Natural killer cell (primary cell): ENCODE measurements around the gene MORC1. TPM values are rescaled to one million over a fixed set of nuclear protein-coding genes. Genes with fewer than 3 reads are reported as not detected.

Source experiments
- ATAC-seq, 3 donors: fragments of 150-1000 bp in 2 of 3; fragments of 200-7000 bp in 1 of 3; cut with Tn5 transposase; 1 replicate in 1 of 3; 2 replicates in 2 of 3; pipeline ENCODE4 v1.10.0; 2021; ENCODE audit warnings: mild to moderate bottlenecking in 2 of 3, moderate library complexity in 2 of 3
- DNase-seq, 2 donors: peaks; one replicate each; pipeline versions ENCODE4 v3.0.0 to v3.0.0-alpha.2; 2013 to 2021; ENCODE audit warnings: mixed read lengths in 1 of 2
- H3K27ac ChIP-seq: one replicate; pipeline ENCODE4 v1.5.1; 2013; ENCODE audit warnings: mild to moderate bottlenecking, low read length
- H3K27me3 ChIP-seq: one replicate; pipeline ENCODE4 v1.6.1; 2013; ENCODE audit warnings: low read length; ENCODE audit not compliant: control insufficient read depth, insufficient read depth
- H3K36me3 ChIP-seq: one replicate; pipeline ENCODE4 v1.6.1; 2013; ENCODE audit warnings: low read length; ENCODE audit not compliant: control insufficient read depth, insufficient read depth
- H3K4me1 ChIP-seq: one replicate; pipeline ENCODE4 v1.6.1; 2013; ENCODE audit warnings: low read length; ENCODE audit not compliant: control insufficient read depth, insufficient read depth
- H3K4me3 ChIP-seq: one replicate; pipeline ENCODE4 v1.5.1; 2013; ENCODE audit warnings: low read length
- H3K9me3 ChIP-seq: one replicate; pipeline ENCODE4 v1.6.1; 2013; ENCODE audit warnings: low read length; ENCODE audit not compliant: control insufficient read depth, insufficient read depth
- H3K27ac Mint-ChIP-seq, 2 donors: one replicate each; pipeline ENCODE4 v1.8.0; 2022; ENCODE audit warnings: mild to moderate bottlenecking in 2 of 2, mixed read lengths in 2 of 2, moderate library complexity in 1 of 2
- H3K27me3 Mint-ChIP-seq, 2 donors: one replicate each; pipeline ENCODE4 v1.8.0; 2022; ENCODE audit warnings: low read depth in 2 of 2, mixed read lengths in 2 of 2
- H3K36me3 Mint-ChIP-seq: one replicate; pipeline ENCODE4 v1.8.0; 2022; ENCODE audit warnings: mixed read lengths
- H3K4me1 Mint-ChIP-seq, 2 donors: one replicate each; pipeline ENCODE4 v1.8.0; 2022; ENCODE audit warnings: mixed read lengths in 2 of 2
- H3K4me3 Mint-ChIP-seq: one replicate; pipeline ENCODE4 v1.8.0; 2022; ENCODE audit warnings: mild to moderate bottlenecking, moderate library complexity, mixed read lengths
- H3K9me3 Mint-ChIP-seq, 2 donors: one replicate each; pipeline ENCODE4 v1.8.0; 2022; ENCODE audit warnings: mixed read lengths in 2 of 2
- CTCF ChIP-seq: fragments of 200-600 bp; IDR thresholded peaks from one replicate; pipeline ENCODE4 v1.8.0; 2022; ENCODE audit warnings: antibody characterized with exemption
- WGBS: methylation state at CpG from one replicate; pipeline ENCODE4 v1.1.7; 2013; ENCODE audit warnings: missing lambda C conversion rate; ENCODE audit not compliant: insufficient coverage; 5-methylcytosine and 5-hydroxymethylcytosine counted together
- intact Hi-C: fragments of 100-400 bp; cut with micrococcal nuclease; formaldehyde crosslinking; loops from one replicate; pipeline ENCODE4 v1.14.2; 2022
- total RNA-seq, 4 donors: library from RNA; stranded (reverse); fragments of 120-200 nt in 1 of 4; gene quantifications; one replicate each; pipeline versions ENCODE4 v1.2.3 to v1.2.4, GENCODE V29; 2013 to 2022

Gene MORC1
- total RNA-seq, 3 donors from 2014 or later (not counting 1 experiment from before 2014, with no cell fraction given): 0.12 TPM; not detected in 2

GRCh38 chr3:109050591-109051167, 67.3 kb downstream of the MORC1 start:
- no peaks in the 10 kb centered on the region for H3K9me3 ChIP-seq
- Mint-ChIP-seq H3K4me1 (no peaks in the 10 kb centered on the region), H3K9me3 (no peaks in the 10 kb centered on the region), H3K36me3 (no peaks in the 10 kb centered on the region), H3K27ac (no peak overlapping the region), H3K27me3 (no peaks in the 10 kb centered on the region), H3K4me3 (no peak overlapping the region)
- intact Hi-C loops: no loop called here
- no peak overlapping the region for H3K4me3 ChIP-seq
- peak in 1 of 2 donors; percentile 45 for DNase-seq
- no peaks in the 10 kb centered on the region for H3K36me3 ChIP-seq
- 10% methylated on average over 2 of the region's 3 CpGs for WGBS
- ATAC-seq: peak in 2 of 3 donors; percentile 44 to 51
- H3K27me3 ChIP-seq: no peaks in the 10 kb centered on the region
- H3K27ac ChIP-seq: no peak overlapping the region
- H3K4me1 ChIP-seq: no peaks in the 10 kb centered on the region
- TF ChIP-seq CTCF: peak; percentile 37

- 100% methylated on average over 2 of the region's 2 CpGs for WGBS
- no peak overlapping the region for H3K27ac Mint-ChIP-seq
- Histone ChIP-seq H3K9me3 (no peaks in the 10 kb centered on the region), H3K4me1 (no peaks in the 10 kb centered on the region), H3K27ac (no peak overlapping the region), H3K27me3 (no peaks in the 10 kb centered on the region), H3K4me3 (no peak overlapping the region), H3K36me3 (no peaks in the 10 kb centered on the region)
- TF ChIP-seq CTCF: no peak
- no peaks in the 10 kb centered on the region for H3K4me1 Mint-ChIP-seq
- no peaks in the 10 kb centered on the region for H3K27me3 Mint-ChIP-seq
- H3K4me3 Mint-ChIP-seq: no peak overlapping the region
- no peaks in the 10 kb centered on the region for H3K36me3 Mint-ChIP-seq
- ATAC-seq (no peak), DNase-seq (no peak)
- intact Hi-C loops: no loop called here
- H3K9me3 Mint-ChIP-seq: no peaks in the 10 kb centered on the region
Measured at GRCh38 chr3:109047366-109047765, 70.6 kb downstream of the MORC1 start.

GRCh38 chr3:109045271-109046040, 72.5 kb downstream of the MORC1 start:
- Histone ChIP-seq H3K27me3 (no peaks in the 10 kb centered on the region), H3K4me3 (no peak overlapping the region), H3K36me3 (no peaks in the 10 kb centered on the region), H3K27ac (no peak overlapping the region), H3K4me1 (no peaks in the 10 kb centered on the region), H3K9me3 (no peaks in the 10 kb centered on the region)
- ATAC-seq: no peak
- no peak for TF ChIP-seq CTCF
- Mint-ChIP-seq H3K27me3 (no peaks in the 10 kb centered on the region), H3K4me1 (no peaks in the 10 kb centered on the region), H3K4me3 (no peak overlapping the region), H3K9me3 (no peaks in the 10 kb centered on the region), H3K36me3 (no peaks in the 10 kb centered on the region), H3K27ac (no peak overlapping the region)
- DNase-seq: no peak
- intact Hi-C loops: no loop called here
- WGBS: 90% methylated on average over 5 of the region's 6 CpGs
